Gastrocnemius medialis (tissue), 4 donors: ENCODE data around the gene PFDN1.

Experiments
- POLR2A ChIP-seq, 2 donors: fragments of 450-650 bp; IDR thresholded peaks; one replicate each; pipeline ENCODE4 v1.6.1; 2017; ENCODE audit warnings: antibody characterized with exemption in 2 of 2, mild to moderate bottlenecking in 2 of 2, moderate library complexity in 2 of 2
- TF ChIP-seq, protein P1 (sequence below), 5 experiments: fragments of 450-650 bp in 3 of 5; fragments of 200-600 bp in 2 of 5; sonication (generic) in 2 of 5; IDR thresholded peaks in 4 of 5; conservative IDR thresholded peaks in 1 of 5; 1 replicate in 4 of 5; 2 replicates in 1 of 5; pipeline ENCODE4 v1.5.1; 2016 to 2019; ENCODE audit warnings: antibody characterized with exemption in 5 of 5, mild to moderate bottlenecking in 3 of 5, moderate library complexity in 3 of 5

DNA sequence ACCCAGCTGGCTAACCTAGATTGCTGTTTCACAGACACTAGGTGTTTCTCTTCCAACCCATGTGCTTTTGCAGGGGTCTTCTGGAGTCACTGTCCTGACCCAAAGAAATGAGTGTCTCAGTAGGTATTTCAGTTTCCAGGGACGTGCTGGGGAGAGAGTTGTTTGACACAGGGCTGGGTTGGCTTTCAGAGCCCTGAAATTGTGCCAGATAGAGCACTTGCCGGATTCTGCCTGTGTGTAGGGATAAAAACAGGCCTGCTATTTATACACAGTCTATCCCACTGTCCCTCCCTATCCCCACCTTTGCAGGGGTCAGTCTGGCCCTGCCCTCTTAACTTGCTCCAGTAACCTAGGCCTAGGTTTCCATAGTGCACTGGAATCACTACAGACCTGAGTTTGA is 44.5 kb upstream of the PFDN1 start:
- TF ChIP-seq, protein P1, sequence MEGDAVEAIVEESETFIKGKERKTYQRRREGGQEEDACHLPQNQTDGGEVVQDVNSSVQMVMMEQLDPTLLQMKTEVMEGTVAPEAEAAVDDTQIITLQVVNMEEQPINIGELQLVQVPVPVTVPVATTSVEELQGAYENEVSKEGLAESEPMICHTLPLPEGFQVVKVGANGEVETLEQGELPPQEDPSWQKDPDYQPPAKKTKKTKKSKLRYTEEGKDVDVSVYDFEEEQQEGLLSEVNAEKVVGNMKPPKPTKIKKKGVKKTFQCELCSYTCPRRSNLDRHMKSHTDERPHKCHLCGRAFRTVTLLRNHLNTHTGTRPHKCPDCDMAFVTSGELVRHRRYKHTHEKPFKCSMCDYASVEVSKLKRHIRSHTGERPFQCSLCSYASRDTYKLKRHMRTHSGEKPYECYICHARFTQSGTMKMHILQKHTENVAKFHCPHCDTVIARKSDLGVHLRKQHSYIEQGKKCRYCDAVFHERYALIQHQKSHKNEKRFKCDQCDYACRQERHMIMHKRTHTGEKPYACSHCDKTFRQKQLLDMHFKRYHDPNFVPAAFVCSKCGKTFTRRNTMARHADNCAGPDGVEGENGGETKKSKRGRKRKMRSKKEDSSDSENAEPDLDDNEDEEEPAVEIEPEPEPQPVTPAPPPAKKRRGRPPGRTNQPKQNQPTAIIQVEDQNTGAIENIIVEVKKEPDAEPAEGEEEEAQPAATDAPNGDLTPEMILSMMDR (IDR thresholded peaks at IDR 0.05 in 4 of 5, conservative IDR thresholded peaks at IDR 0.05 in 1 of 5): no peak
- TF ChIP-seq POLR2A (IDR thresholded peaks at IDR 0.05): no peak
